ENCODE measurements around the gene DCAF17. TPM values are rescaled to one million over a fixed set of nuclear protein-coding genes. Genes with fewer than 3 reads are reported as not detected.
"Not testable (repeated sequence)": the region's sequence is repeated elsewhere in the genome, so short reads cannot be mapped to it uniquely, and the experiment has no call there.

The DCAF17 gene
- total RNA-seq, 1 donor from 2014 or later: 21.8 TPM

DNA sequence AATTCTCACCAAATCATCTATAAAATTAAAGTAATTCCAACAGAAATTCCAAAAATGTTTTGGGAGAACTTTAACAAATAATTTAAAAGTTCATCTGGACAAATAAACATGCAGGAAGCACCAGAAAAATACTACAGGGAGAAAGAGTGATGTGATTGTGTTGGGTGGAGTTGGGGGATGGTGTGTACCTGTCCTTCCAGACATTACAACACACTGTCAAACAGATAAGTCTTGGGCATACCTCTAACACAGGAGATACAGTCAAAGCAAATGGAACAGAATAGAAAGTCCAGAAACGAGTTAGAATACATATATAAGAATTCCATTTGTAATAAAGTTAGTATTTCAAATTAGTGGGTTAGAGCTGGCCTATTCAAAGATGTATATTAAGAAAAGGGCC is 22.8 kb upstream of the DCAF17 start:
- DNase-seq: no peak

DNA sequence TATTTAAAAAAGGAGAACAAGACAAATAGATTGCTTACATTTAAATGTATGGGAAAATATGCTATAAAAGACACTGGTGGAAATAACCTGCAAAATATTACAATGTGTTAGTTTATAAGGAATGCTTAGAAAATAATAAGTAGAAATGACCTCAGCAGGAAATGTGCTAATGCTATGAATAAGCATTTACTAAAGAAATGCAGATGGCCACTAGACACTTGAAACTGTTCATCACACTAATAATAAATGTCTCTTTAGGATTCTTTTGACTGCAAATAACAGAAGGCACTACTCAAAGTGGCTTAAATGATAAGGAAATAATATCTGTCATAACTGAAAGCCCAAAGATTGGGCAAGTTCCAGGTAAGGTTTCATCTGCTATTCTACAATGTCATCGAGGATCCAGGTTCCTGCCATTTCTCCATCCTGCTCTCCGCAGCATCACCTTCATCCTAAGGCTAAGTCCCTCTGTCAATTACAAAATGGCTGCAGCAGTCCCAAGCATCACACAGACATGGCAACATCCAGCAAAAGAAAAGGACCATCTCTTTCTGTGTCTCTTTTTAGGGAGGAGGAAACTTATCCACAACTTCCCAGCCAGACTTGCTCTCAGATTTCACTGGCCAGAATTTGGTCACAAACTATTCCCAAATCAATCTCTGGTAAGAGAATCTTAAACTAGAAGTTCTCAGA is 22.1 kb upstream of the DCAF17 start:
- peak; percentile 61 for DNase-seq

DNA sequence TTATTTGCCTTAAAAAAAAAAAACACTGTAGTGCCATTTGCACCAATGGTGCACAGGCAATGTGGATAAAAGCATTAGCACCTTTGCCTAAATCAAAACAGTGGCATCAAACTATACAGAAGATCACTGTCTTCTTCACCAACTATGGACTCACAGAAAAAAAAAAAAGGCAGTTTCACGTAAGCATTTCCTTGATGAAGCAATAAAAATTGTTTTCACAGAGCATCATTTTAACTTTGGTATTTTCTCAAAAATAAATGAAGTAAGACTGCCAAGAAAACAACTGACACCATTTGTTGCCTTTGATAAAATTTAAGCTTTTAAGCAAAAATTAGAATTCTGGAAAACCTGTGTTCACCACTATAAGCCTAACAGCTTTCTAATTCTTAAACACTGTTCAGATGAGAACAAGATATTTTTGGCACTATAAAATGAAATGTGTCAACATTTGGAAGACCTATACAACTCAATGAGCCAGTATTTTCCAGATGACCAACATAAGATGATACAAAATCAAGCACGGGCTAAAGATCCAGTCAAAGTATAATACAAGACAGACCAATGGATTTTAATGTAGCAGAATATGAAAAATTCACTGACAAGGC is 21.4 kb upstream of the DCAF17 start:
- no peak for DNase-seq

DNA sequence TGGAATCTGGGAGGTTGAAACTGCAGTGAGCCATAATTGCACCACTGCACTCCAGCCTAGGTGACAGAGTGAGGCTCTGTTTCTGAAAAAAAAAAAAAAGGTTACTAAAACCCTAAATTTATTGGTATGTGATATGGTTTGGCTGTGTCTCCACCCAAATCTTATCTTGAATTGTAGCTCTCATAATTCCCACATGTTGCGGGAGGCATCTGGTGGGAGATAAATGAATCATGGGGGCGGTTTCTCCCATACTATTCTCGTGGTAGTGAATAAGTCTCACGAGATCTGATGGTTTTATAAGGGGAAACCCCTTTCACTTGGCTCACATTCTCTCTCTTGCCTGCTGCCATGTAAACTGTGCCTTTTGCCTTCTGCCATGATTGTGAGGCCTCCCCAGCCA is 19.4 kb upstream of the DCAF17 start:
- not testable (repeated sequence) for DNase-seq

DNA sequence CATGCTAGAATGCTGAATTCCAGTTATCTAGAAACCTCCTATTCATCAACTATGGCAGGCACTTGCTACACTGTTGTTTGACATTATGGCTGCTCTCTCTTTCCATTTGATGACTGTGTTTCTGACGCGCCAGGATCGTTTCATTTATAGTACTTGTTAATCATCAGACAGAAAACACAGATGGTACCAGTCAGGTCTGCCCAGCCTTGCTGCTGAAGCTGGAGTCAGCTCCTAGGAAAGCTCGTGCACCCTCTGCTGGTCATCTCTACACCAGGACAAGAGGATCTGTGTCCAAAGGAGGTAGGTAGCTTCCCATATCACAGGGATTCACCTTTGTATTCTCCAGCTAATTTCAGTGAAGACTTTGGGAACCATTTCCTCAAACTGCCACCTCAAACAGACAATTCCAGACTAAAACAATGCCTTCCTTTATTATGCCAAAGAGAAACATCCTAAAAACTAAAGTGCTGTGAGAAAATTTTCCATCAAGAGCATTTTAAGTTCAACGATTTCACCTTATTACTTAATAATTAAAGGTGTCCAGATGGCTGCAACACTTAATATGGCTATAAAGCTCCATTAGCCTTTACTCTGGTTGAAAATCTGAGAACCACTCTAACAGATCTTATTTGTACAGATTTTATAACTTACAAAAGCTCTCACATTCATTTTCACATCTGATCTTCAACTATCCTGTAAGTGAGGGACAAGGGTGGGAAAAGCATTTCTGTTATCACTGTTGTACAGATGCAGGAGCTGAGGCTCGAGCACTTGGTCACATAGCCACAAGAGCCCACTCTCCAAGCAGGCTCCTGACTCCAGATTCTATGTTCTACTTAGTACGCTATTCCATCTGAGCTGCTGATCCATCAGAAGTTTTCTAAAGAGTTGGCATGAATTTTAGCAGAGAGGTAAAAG is 17.8 kb upstream of the DCAF17 start:
- DNase-seq: peak; percentile 98

DNA sequence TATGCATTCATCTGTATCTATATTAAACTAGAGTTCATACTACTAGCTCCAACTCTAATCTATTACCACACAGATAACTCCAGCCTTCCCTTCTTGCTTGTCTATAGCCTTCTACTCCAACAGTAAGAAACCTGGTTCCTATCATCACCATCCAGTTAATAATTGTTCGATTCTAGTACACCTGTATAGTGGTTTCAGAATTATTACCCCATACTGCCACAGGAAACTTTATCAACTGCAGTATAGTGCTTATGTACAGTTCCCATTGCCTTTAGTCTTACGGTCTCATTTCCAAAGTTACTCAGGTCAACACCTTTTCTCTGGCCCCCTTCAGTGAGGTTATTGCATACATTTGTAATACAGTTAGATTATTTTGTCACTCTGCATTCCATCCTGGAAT is 14.7 kb upstream of the DCAF17 start:
- no peak for DNase-seq

DNA sequence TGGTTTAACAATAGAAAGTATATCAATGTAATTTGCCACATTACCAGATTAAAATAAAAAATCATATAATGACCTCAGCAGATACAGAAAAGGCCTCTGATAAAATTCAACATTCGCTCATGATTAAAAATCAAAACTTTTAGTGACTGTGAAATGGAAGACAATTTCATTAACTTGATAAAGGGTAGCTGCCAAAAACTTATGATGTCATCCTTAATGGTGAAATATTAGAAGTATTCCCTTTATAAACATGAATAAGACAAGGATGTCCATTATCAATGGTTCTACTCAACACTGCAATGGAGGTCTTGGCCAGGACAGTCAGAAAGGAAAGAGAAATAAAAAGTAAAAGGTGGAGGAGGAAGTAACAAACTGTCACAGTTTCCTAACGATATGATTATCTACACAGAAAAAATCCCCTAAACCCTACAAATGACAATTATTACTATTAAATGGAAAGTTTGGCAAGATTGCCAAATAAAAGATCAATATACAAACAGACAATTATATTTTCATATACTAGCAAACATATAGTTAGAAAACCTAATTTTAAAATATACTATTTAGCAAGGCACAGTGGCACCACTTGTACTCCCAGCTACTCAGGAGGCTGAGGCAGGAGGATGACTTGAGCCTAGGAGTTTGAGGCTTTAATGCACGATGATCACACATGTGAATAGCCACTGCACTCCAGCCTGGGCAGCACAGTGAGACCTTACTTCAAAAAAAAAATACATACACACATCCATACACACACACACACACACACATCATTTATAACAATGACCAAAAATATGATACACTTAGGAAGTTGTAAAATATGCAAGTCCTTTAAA is 13.1 kb upstream of the DCAF17 start:
- DNase-seq: no peak

DNA sequence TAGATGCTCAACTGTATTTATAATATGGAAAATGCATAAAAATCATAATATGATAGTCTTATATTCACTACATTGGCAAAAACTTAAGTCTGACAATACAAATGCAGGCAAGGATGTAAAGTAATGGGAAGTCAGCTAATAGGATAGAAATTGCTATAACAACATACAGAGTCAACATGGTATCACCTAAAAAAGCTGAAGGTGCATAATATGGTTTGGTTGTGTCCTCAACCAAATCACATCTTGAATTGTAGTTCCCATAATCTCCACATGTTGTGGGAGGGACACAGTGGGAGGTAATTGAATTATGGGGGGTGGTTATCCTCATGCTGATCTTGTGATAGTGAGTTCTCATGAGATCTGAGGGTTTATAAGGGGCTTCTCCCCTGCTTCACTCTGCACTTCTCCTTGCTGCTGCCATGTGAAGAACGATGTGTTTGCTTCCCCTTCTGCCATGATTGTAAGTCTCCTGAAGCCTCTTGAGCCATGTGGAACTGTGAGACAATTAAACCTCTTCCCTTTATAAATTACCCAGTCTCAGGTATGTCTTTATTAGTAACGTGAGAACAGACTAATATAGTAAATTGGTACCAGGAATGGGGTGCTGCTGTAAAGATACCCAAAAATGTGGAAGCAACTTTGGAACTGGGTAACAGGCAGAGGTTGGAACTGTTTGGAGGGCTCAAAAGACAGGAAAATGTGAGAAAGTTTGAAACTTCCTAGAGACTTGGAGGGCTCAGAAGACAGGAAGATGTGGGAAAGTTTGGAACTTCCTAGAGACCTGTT is 11.1 kb upstream of the DCAF17 start:
- not testable (repeated sequence) for DNase-seq

DNA sequence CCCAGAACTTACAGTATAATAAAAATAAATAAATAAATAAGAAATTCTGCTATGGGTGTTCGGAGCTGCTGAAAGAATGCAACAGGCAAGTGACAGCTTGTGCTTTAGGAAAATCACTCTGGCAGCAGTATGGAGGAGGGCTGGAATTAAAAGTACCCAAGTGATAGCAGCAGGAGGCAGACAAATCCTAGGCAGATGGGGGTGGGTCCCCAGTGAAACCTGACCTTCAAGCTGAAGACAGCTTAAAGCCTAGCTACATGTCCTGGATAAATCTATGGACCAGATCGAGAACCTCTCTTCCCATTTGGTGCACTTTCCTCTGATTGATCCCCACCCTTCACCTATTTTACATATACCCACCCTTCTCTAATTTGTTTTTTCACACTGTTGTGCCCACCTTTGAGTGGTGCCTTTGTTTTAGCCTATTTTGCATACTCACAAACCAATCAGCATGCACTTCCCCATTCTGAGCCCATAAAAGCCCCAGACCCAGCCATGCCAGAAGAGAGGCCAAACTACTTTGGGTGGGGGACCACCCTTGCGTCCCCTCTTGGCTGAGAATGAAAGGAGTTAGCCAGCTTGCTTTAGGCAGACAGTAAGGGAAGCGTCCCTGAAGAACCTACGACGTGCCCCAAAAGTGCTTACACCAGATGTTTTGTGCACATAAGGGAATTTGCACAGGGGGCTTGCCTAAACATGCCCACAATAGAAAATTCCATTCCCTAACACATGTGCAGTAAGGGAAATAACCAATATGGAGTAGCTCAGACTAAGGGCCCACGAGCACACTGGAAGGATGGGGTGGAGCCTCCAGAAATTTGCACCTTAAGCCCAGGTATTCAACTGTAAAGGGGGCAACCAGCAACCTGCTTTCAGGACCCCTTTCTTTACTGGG is 3.3 kb upstream of the DCAF17 start:
- DNase-seq: no peak

DNA sequence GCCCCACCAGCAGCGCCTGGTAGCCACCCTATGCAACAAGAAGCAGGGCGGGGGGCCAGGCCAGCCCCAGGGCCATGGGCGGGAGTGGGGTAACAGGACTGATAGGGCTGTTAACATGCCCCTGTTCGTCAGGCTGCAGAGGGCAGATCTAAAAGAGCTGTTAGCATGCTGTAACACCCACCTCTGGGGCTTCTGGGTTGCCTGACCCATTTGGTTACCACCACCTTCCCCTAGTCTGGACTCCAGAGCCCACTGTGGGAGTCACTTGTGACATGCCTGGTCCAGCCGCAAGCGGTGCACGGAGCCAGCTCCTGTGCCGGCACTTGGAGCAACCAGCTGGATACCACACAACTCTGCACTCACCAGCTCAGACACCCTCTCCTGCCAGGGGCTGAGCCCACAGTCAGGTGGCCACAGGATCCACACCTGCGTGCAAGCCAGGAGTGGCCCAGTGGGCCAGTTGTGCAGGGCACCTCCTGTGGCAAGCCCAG is 2.3 kb upstream of the DCAF17 start:
- no peak for DNase-seq

DNA sequence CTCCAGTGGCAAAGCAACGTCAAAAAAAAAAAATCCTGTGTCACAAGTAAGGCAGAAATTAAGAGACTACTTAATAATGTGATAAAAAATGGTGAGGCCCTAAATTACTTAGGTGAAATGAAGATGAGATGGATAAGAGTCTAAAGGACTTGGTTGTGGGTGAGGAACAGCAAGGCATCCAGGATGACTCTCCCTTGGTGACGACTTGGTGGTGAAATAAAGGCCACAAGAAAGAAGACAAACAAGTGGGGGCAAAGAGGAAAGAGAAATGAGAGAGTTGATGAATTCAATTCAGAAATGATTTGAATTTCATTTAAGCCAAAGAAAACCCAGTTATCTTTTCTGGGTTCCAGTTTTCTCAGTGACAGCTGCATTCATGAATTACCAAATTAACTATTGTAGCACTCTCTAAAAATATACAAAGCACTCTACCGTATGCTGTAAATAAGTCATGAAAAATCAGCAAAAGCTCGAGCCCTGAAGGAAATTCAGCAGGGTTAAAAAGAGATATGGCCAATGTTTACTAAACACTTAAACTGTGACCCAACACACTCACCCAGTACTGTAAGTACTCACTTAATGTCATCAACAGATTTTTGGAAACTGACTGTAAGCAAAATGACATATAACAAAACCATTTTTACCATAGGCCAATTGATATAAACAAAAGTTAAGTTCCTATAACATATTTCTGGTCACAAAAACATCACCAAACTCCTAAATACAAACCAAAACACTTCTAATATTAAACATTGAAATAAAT is 1.6 kb upstream of the DCAF17 start:
- no peak for DNase-seq

DNA sequence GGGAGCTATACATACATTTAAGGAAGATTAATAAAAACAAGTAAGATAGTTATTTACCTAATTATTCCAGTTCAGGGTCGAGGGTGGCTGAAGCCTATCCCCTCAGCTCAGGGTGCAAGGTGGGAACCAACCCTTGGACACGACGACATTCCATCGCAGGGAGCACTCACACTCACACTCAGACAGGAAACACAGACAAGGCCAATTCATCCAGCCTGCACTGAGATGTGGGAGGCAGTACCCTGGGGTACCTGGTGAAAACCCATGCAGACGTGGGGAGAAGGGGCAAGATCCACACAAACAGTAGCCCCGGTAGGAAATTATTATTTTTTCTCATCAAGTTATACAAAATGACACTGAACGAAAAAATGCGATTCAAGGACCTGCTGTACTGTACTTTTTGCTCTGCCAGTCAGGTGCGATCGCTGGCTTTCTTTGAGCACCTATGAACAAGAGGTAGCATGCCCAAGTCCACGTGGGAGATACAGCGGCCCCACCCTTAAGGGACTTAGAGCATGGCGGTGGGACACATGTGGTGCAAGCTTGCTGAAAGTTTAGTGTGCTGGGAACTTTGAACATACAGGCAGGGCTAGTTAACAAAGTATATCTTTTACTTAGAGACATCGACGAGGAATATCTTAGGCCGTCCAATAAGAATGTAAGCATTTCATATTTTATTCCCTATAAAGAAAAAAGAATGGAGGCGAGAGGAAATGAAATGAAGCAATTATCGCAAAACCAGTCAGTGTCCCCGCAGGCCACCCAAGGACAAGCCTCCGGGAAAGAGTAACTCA is 860 bp upstream of the DCAF17 start:
- peak; percentile 53 for DNase-seq

DNA sequence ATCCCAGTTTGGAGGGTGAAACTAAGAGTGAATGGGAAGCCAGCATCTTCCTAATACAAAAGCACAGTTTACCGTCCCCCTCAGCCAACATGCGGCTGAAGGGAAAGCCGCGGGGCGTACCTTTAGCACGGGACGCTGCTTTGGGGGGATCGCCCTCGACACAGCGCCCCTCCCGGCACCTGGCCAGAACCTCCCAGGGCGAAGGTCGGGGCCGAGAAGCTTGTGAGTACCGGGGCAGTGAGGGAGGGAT is 338 bp upstream of the DCAF17 start, which contains the start of gene METTL8:
Gene METTL8 (minus strand): TSS at position 228 of the 250 bp plus-strand sequence. CDS start 41,805 bp downstream, outside the sequence.
- DNase-seq: no peak

DNA sequence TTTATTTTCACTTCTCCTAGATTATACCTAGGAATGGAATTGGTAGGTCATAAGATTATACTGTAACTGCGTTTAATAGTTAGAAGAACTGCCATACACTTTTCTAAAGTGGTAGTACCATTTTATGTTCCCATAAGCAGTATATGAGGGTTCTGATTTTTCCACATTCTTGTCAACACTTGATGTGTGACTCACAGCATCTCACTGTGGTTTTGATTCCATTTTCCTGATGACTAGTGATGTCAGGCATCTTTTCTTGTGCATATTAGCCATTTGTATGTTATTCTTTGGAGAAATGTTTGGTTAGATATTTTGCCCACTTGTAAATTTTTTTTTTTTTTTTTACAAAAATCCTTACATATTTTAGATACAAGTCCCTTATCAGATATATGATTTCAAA is 2.3 kb downstream of the DCAF17 start:
- peak; percentile 31 for DNase-seq

DNA sequence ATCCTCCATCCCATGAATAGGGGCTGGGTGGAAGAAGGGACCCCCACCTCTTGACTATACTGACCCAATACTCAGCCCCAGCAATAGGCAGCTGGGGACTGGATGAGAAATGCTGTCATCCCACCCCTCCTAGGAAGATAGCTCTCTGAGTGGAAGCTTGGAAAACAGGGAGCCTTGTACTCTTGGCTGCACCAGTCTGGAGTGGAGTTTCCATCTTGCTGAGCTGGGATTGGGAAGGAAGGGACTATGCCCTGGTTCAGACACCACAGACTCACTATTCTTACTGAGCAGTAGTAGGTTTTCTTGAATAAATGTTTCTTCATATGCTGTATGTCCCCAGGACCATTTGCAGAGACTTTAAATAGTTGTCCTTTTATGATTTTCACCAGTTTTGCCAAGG is 7.4 kb downstream of the DCAF17 start:
- DNase-seq: no peak

DNA sequence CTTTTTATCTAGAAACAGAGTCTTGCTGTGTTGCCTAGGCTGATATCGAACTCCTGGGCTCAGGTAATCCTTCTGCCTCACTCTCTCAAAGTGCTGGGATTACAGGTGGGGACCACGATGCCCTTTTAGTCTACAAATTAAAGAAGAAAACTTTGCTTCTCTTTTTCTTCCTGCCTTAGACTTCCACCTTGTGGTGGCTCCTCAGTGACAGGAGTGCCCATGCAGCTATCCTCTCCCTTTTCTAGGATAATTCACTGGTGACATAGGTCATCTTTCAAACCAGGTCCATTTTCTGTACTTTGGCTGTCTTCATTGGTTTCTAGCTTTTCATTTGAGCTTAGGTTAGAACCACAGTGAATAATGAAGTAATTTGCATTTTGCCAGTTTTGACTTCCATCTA is 13.6 kb downstream of the DCAF17 start:
- peak; percentile 7 for DNase-seq

DNA sequence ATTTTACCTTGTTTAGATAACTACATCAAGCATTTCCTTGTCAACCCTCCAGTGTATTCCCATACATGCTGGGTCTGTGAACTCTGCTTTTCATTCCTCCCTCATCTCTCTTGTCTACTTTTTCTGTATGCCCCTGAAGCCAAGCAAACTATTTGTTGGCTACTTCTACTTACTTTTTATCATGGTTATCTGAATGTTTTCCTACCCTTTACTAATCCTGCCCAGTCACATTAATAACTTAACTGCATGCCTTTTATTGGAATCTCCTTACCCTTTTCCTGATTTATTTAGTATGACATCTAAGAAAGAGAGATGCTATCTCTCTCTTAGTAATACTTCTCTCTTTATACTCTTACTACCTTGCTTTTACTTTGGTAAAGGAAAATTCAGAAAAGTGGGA is 17.0 kb downstream of the DCAF17 start:
- DNase-seq: no peak

DNA sequence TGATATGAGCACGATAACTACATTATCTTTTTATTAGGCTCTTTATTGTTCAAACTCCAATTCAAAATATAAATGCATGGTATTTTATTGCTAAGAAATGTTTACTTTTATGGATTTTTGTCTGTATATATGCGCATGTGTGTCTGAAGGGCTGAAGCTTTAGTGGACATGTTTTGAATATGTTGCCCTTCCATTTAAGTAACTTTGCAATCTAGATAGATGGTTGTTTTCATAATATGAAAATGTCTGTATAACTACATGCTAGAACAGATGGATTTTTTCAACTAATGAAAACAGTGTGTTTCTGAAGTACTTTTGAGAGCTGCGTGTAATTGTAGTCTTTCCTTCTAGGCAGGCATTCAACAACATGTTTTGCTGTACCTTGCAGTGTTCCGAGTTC is 18.7 kb downstream of the DCAF17 start:
- DNase-seq: no peak

DNA sequence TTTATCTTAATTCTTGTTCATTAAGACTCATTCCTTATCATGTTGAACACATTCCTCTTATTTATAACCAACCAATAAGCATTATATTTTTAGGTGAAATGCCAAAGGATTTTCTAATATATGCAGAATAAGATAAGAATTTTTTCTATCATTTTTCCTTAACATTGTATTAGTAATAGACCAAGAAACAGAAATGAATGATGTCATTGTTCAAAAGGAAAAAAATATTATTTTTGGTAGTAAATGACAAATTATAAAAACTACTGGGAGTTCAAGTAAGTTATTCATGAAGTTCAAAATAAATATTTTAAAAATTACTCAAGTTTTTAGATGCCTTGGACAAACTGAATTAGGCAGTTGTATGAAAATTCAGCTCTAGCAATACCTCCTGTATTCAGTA is 25.5 kb downstream of the DCAF17 start:
- no peak for DNase-seq
